ENCODE results near the gene TNFRSF14. TPM values are rescaled to one million over a fixed set of nuclear protein-coding genes. Genes with fewer than 3 reads are reported as not detected.
A peak's percentile ranks its signal among the peaks of the same experiment; 100 is the strongest.

TNFRSF14 gene
- total RNA-seq, 6 experiments from 2014 or later, result 7.4 to 14.2 (median 11.5) TPM

GRCh38 chr1:2538872-2539271, 17.3 kb upstream of the TNFRSF14 start:
- no peaks in the 10 kb centered on the region for H3K9me3 Mint-ChIP-seq
- no peak for TF ChIP-seq CTCF (IDR thresholded peaks at IDR 0.05)
- peaks cover 6% of the 10 kb centered on the region for H3K27me3 Mint-ChIP-seq (ENCODE audit: insufficient read depth)
- DNase-seq, result no peak
- peaks cover 26% of the 10 kb centered on the region for H3K4me1 Mint-ChIP-seq (ENCODE audit: low read depth)
- H3K36me3 Mint-ChIP-seq (ENCODE audit: low read depth), result no peaks in the 10 kb centered on the region
- H3K27ac Mint-ChIP-seq, result no peak overlapping the region
- H3K4me3 Mint-ChIP-seq, result no peak overlapping the region

- H3K27me3 Mint-ChIP-seq (ENCODE audit: insufficient read depth), result peaks cover 6% of the 10 kb centered on the region
Observed at GRCh38 chr1:2539312-2539907, 16.8 kb upstream of the TNFRSF14 start.

GRCh38 chr1:2540816-2541492, 15.2 kb upstream of the TNFRSF14 start:
- no peaks in the 10 kb centered on the region for H3K9me3 Mint-ChIP-seq
- H3K4me1 Mint-ChIP-seq (ENCODE audit: low read depth), result peaks cover 16% of the 10 kb centered on the region
- DNase-seq, result no peak
- H3K27me3 Mint-ChIP-seq (ENCODE audit: insufficient read depth), result peaks cover 4% of the 10 kb centered on the region
- H3K27ac Mint-ChIP-seq, result no peak overlapping the region
- no peak overlapping the region for H3K4me3 Mint-ChIP-seq
- H3K36me3 Mint-ChIP-seq (ENCODE audit: low read depth), result no peaks in the 10 kb centered on the region
- no peak for TF ChIP-seq CTCF (IDR thresholded peaks at IDR 0.05)

More at GRCh38 chr1:2539312-2539907, 16.8 kb upstream of the TNFRSF14 start:
- Mint-ChIP-seq H3K9me3 (no peaks in the 10 kb centered on the region), H3K4me1 (ENCODE audit: low read depth) (peaks cover 26% of the 10 kb centered on the region), H3K36me3 (ENCODE audit: low read depth) (no peaks in the 10 kb centered on the region), H3K27ac (no peak overlapping the region), H3K4me3 (no peak overlapping the region)
- DNase-seq, result no peak
- TF ChIP-seq CTCF (IDR thresholded peaks at IDR 0.05), result peak; percentile 67

GRCh38 chr1:2541619-2542245, 14.4 kb upstream of the TNFRSF14 start:
- no peaks in the 10 kb centered on the region for H3K9me3 Mint-ChIP-seq
- H3K4me1 Mint-ChIP-seq (ENCODE audit: low read depth), result peaks cover 12% of the 10 kb centered on the region; the same call in 1 of the 2 replicates
- TF ChIP-seq CTCF (IDR thresholded peaks at IDR 0.05), result no peak
- H3K36me3 Mint-ChIP-seq (ENCODE audit: low read depth), result no peaks in the 10 kb centered on the region
- no peak overlapping the region for H3K4me3 Mint-ChIP-seq
- DNase-seq, result no peak
- no peak overlapping the region for H3K27ac Mint-ChIP-seq
- H3K27me3 Mint-ChIP-seq (ENCODE audit: insufficient read depth), result peaks cover 4% of the 10 kb centered on the region

GRCh38 chr1:2542246-2542915, 13.8 kb upstream of the TNFRSF14 start:
- H3K27ac Mint-ChIP-seq, result no peak overlapping the region
- H3K36me3 Mint-ChIP-seq (ENCODE audit: low read depth), result no peaks in the 10 kb centered on the region
- peaks cover 12% of the 10 kb centered on the region; the same call in 1 of the 2 replicates for H3K4me1 Mint-ChIP-seq (ENCODE audit: low read depth)
- no peaks in the 10 kb centered on the region for H3K9me3 Mint-ChIP-seq
- H3K4me3 Mint-ChIP-seq, result no peak overlapping the region
- no peak for DNase-seq
- peaks cover 2% of the 10 kb centered on the region for H3K27me3 Mint-ChIP-seq (ENCODE audit: insufficient read depth)
- TF ChIP-seq CTCF (IDR thresholded peaks at IDR 0.05), result no peak
